GM15510 (cell line): Measurements from ENCODE around the gene FAM72A.
"Not testable (repeated sequence)": the region's sequence is repeated elsewhere in the genome, so short reads cannot be mapped to it uniquely, and the experiment has no call there.

ENCODE experiments used
- POLR2A ChIP-seq: IDR thresholded peaks from 3 replicates; pipeline ENCODE4 v1.6.1; 2011; ENCODE audit warnings: borderline replicate concordance; ENCODE audit not compliant: insufficient read length; ENCODE audit errors: extremely low read depth

FAM72A gene

GRCh38 chr1:206202789-206203363, at the start of gene FAM72A:
Gene FAM72A, minus strand, starts transcription at chr1:206202839. Its CDS starts 814 bp downstream, at chr1:206202025.
- TF ChIP-seq POLR2A = not testable (repeated sequence)

DNA sequence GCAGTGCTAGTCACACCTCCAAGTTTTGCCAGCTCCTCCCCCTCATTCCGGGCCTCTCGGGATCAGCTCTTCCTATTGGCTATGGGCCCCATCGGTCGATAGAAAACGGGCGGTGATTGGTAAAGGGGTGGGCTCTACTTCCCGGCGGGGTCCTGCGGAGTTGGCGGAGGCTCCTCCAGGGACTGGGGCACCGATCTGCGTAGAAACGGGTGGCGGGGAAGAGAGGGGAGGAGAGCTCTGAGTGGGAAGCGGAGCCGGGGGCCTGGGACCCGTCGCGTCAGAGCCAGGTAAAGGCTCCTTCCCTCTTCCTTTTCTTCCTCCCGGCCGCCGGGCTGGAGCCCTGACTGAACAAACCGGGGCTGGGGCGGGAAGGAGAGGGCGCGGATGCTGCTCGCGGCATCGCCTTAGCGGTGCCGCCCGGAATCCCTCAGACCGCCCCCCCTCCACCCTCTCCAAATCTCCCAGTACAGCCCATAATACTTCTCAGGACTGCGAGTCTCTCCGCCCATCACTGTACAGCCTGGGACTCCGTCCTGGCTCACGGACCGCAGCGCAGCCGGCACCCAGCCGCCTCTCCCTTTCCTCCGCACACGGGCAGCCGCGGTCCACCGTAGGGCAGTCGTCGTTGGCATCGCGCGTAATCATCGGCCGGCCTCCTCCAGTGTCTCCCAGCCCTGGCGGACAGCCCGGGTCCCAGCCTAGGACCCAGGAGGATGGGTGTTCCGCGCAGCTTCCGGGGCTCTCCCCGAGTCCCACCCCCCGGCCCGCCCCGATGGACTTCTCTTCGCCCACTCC, 922 bp upstream of the FAM72A start, which contains the start of gene SRGAP2:
Gene SRGAP2, plus strand, starts transcription at position 178 of the 795 bp plus-strand sequence. CDS start 2,430 bp downstream, outside the sequence.
- TF ChIP-seq POLR2A = not testable (repeated sequence)

- TF ChIP-seq POLR2A = no peak
Observed at GRCh38 chr1:206145771-206146290, 56.8 kb downstream of the FAM72A start.

DNA sequence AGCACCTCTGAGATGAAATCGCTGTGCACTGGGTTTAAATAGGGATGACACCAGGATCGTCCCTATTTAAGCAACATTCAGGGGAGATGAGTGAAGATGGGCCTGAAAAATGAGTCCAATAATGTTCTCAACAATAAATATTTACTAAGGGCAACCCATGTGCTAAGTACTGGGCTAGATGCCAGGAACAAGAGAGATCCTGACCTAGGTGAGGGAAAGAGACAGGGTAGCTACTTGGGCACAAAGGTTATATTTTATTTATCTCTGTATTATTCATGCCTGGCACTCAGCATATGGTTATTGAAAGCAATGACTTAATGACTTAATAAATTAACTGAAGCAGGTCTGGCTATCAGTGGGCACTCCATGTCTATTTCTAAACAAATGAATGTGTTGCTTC, 58.0 kb downstream of the FAM72A start:
- TF ChIP-seq POLR2A = no peak

GRCh38 chr1:206143537-206144172, 59.0 kb downstream of the FAM72A start:
- TF ChIP-seq POLR2A = no peak

DNA sequence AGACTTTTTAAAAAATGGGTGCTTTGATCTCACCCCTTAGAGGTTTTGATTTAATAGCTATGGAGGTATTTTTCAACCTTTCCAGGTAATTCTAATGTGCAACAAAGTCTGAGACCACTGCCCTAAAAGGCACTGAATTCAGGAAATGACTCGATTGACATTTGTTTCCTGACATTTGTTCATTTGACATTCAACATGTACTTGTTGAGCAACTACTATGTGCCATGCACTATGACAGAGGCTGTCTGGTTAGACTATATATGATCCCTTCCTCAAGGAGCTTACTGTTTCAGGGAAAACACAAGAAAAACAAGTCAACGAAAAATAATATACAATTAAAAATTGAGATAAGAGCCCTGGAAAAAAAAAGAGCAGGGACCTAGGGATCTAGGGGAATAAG, 59.9 kb downstream of the FAM72A start:
- TF ChIP-seq POLR2A = no peak

GRCh38 chr1:206142011-206142410, 60.6 kb downstream of the FAM72A start:
- TF ChIP-seq POLR2A = no peak

GRCh38 chr1:206136241-206136640, 66.4 kb downstream of the FAM72A start:
- no peak for TF ChIP-seq POLR2A
